Astrocyte (in vitro differentiated cells and primary cell): ENCODE results near the gene ST6GALNAC3. TPM values are rescaled to one million over a fixed set of nuclear protein-coding genes. Genes with fewer than 3 reads are reported as not detected.
A peak's percentile ranks its signal among the peaks of the same experiment; 100 is the strongest.

Source experiments
- DNase-seq: peaks from one replicate; pipeline ENCODE4 v3.0.0-alpha.2; 2010; ENCODE audit warnings: low read depth
- FAIRE-seq: peaks from 2 replicates; lab custom pipeline; 2011; peaks lifted over from hg19 to GRCh38; lab: Jason Lieb, UNC
- H2AFZ ChIP-seq: 2 replicates; pipeline ENCODE4 v1.6.0; 2012; ENCODE audit warnings: low read depth, low read length, inconsistent platforms
- H3K27ac ChIP-seq: 2 replicates; pipeline ENCODE4 v1.5.1; 2011; ENCODE audit warnings: low read depth, low read length, inconsistent platforms
- H3K27me3 ChIP-seq: 2 replicates; pipeline ENCODE4 v1.6.0; 2011; ENCODE audit warnings: low read length, inconsistent platforms; ENCODE audit not compliant: insufficient read depth
- H3K36me3 ChIP-seq: 2 replicates; pipeline ENCODE4 v1.5.1; 2011; ENCODE audit warnings: low read length, inconsistent platforms; ENCODE audit not compliant: insufficient read depth
- H3K4me1 ChIP-seq: 2 replicates; pipeline ENCODE4 v1.5.1; 2011; ENCODE audit warnings: low read length, inconsistent platforms; ENCODE audit not compliant: insufficient read depth
- H3K4me2 ChIP-seq: 2 replicates; pipeline ENCODE4 v1.6.0; 2012; ENCODE audit warnings: low read length, inconsistent platforms
- H3K4me3 ChIP-seq: 2 replicates; pipeline ENCODE4 v1.5.1; 2011; ENCODE audit warnings: low read depth, mild to moderate bottlenecking, low read length, inconsistent platforms; ENCODE audit not compliant: insufficient read depth
- H3K79me2 ChIP-seq: 2 replicates; pipeline ENCODE4 v1.6.0; 2012; ENCODE audit warnings: mild to moderate bottlenecking, low read length, inconsistent platforms; ENCODE audit not compliant: insufficient read depth
- H3K9ac ChIP-seq: 2 replicates; pipeline ENCODE4 v1.6.0; 2012; ENCODE audit warnings: mild to moderate bottlenecking, low read length, inconsistent platforms
- H3K9me3 ChIP-seq: 2 replicates; pipeline ENCODE4 v1.5.1; 2012; ENCODE audit warnings: low read depth, mild to moderate bottlenecking, low read length, inconsistent platforms; ENCODE audit not compliant: insufficient read depth
- H4K20me1 ChIP-seq: 2 replicates; pipeline ENCODE4 v1.6.0; 2012; ENCODE audit warnings: low read length, inconsistent platforms; ENCODE audit not compliant: insufficient read depth
- H3K27ac Mint-ChIP-seq: one replicate; pipeline ENCODE4 v1.8.0; 2021; ENCODE audit warnings: mild to moderate bottlenecking, mixed read lengths; ENCODE audit not compliant: unreplicated experiment
- H3K27me3 Mint-ChIP-seq: one replicate; pipeline ENCODE4 v1.8.0; 2021; ENCODE audit warnings: low read depth, mixed read lengths; ENCODE audit not compliant: unreplicated experiment
- H3K36me3 Mint-ChIP-seq: one replicate; pipeline ENCODE4 v1.8.0; 2021; ENCODE audit warnings: low read depth, mixed read lengths; ENCODE audit not compliant: unreplicated experiment
- H3K4me1 Mint-ChIP-seq: one replicate; pipeline ENCODE4 v1.8.0; 2021; ENCODE audit warnings: low read depth, mixed read lengths; ENCODE audit not compliant: unreplicated experiment
- H3K4me3 Mint-ChIP-seq: one replicate; pipeline ENCODE4 v1.8.0; 2021; ENCODE audit warnings: mild to moderate bottlenecking, moderate library complexity, mixed read lengths; ENCODE audit not compliant: unreplicated experiment
- H3K9me3 Mint-ChIP-seq: one replicate; pipeline ENCODE4 v1.8.0; 2021; ENCODE audit warnings: mild to moderate bottlenecking, mixed read lengths; ENCODE audit not compliant: unreplicated experiment
- CTCF ChIP-seq: IDR thresholded peaks from 2 replicates; pipeline ENCODE4 v1.5.1; 2011; ENCODE audit warnings: low read depth, mild to moderate bottlenecking, inconsistent platforms, low read length, moderate library complexity; ENCODE audit not compliant: insufficient read depth
- EZH2 ChIP-seq: IDR thresholded peaks from 2 replicates; pipeline ENCODE4 v1.6.1; 2012; ENCODE audit warnings: mild to moderate bottlenecking, low read length, inconsistent platforms; ENCODE audit not compliant: insufficient read depth
- total RNA-seq: library from RNA; stranded (reverse); gene quantifications from 2 replicates; pipeline ENCODE4 v1.2.1, GENCODE V29; 2021

ST6GALNAC3 gene
- total RNA-seq, 1 donor from 2014 or later: 3.2 TPM

DNA sequence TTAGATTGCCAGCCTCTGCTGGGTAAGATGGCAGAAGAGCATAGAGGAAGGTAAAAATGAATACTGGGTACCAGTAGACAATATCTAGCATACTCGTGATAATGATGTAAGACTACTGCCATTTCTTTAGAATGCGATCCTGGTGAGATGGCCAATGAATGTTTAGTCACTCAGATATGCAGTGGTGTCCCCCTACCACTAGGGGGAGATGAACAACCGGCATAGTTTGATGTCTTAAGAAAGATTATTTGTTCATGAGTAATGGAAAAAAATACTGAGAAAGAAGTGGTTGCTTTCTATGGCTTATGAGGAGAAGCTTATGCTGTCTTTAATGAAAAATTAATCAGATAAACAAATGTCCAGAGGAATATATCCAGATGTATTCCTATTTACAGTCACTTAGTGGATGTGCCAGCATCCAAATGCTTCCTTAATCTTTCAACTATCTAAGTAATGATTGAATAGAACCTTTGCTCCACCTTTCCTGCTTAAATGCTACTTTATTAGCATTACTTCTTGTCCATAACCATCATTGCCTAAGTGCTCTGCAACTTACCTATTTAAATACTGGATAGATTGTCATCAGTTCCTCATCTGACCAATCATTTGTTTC lies 256.6 kb downstream of the ST6GALNAC3 start:
- Mint-ChIP-seq H3K27ac (no peak overlapping the region), H3K4me3 (no peak overlapping the region), H3K36me3 (no peaks in the 10 kb centered on the region), H3K9me3 (no peaks in the 10 kb centered on the region), H3K27me3 (peaks cover 4% of the 10 kb centered on the region), H3K4me1 (no peaks in the 10 kb centered on the region)
- Histone ChIP-seq H3K36me3 (no peaks in the 10 kb centered on the region), H3K27ac (no peak overlapping the region), H3K4me2 (no peak overlapping the region), H3K9ac (no peak overlapping the region), H3K4me3 (no peak overlapping the region), H3K79me2 (no peaks in the 10 kb centered on the region), H3K4me1 (no peaks in the 10 kb centered on the region), H2AFZ (no peak overlapping the region), H3K9me3 (no peaks in the 10 kb centered on the region), H4K20me1 (no peaks in the 10 kb centered on the region), H3K27me3 (peaks cover 2% of the 10 kb centered on the region)
- peak; percentile 62 for DNase-seq
- TF ChIP-seq CTCF (peak; percentile 99), EZH2 (no peak)
- FAIRE-seq: peak; percentile 54

DNA sequence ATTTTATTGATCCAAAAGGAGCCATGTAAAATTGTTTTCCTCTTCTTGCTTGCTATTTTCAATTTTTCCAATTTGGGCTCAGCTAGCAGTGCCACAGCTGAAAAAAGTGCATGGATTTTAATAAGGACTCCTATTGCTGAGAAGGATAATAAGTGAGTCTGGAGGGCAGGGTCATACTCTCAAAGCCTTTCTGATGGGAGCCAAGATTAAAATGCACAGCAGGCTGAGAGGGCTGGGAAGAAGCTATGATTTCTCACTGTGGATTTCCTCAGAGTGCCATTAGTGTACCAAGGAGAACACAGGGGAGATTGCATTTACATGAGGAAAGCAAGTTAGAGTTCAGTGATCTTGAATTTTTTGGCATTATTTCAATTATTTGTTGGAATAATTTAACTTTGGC lies 261.3 kb downstream of the ST6GALNAC3 start:
- Histone ChIP-seq H3K9me3 (no peaks in the 10 kb centered on the region), H2AFZ (no peak overlapping the region), H3K27ac (no peak overlapping the region), H3K9ac (no peak overlapping the region), H3K4me1 (no peaks in the 10 kb centered on the region), H3K4me2 (no peak overlapping the region), H3K27me3 (peaks cover 2% of the 10 kb centered on the region), H4K20me1 (no peaks in the 10 kb centered on the region), H3K36me3 (no peaks in the 10 kb centered on the region), H3K79me2 (no peaks in the 10 kb centered on the region), H3K4me3 (no peak overlapping the region)
- FAIRE-seq (no peak), DNase-seq (no peak)
- Mint-ChIP-seq H3K4me3 (no peak overlapping the region), H3K9me3 (no peaks in the 10 kb centered on the region), H3K4me1 (no peaks in the 10 kb centered on the region), H3K27ac (no peak overlapping the region), H3K36me3 (no peaks in the 10 kb centered on the region), H3K27me3 (peaks cover 2% of the 10 kb centered on the region)
- TF ChIP-seq CTCF (no peak), EZH2 (no peak)

DNA sequence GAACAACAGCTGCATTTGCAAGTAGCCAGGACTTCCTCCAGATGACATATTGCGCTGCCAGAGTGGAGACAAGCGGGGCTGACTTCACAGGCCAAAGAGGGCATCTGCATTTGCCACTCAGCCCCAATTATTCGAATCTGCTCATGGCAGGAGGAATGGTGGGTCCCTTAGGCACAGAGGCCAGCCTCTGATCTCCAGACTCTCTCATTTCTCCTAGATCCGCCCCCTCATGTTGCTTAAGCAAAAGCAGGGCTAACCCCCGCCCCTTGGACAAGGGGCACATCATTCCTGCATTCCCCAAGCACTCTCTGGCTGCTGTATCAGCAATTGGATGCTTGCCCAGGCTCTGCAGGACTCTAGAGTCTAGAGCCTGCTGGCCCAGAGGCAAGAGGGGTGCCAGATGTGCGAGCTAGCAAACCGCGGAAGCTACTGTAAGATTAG lies 262.4 kb downstream of the ST6GALNAC3 start:
- Mint-ChIP-seq H3K4me3 (no peak overlapping the region), H3K27me3 (peaks cover 4% of the 10 kb centered on the region), H3K36me3 (no peaks in the 10 kb centered on the region), H3K27ac (no peak overlapping the region), H3K4me1 (no peaks in the 10 kb centered on the region), H3K9me3 (no peaks in the 10 kb centered on the region)
- Histone ChIP-seq H3K9me3 (no peaks in the 10 kb centered on the region), H3K4me3 (no peak overlapping the region), H2AFZ (no peak overlapping the region), H3K36me3 (no peaks in the 10 kb centered on the region), H3K79me2 (no peaks in the 10 kb centered on the region), H3K27ac (no peak overlapping the region), H3K27me3 (peaks cover under 1% of the 10 kb centered on the region), H3K9ac (no peak overlapping the region), H4K20me1 (no peaks in the 10 kb centered on the region), H3K4me2 (peak overlapping the region; percentile 7), H3K4me1 (no peaks in the 10 kb centered on the region)
- peak; percentile 80 for DNase-seq
- TF ChIP-seq CTCF (no peak), EZH2 (no peak)
- no peak for FAIRE-seq
